SK-N-MC (cell line): ENCODE data around the gene ZNFX1.

Experiments
- DNase-seq: peaks from one replicate; pipeline ENCODE4 v3.0.0-alpha.2; 2011; ENCODE audit warnings: low read depth, low spot score
- H3K27ac ChIP-seq: fragments of 200-600 bp; sonication (generic); 2 replicates; pipeline ENCODE4 v1.5.1; 2016; ENCODE audit warnings: mixed run types
- H3K36me3 ChIP-seq: fragments of 200-600 bp; sonication (generic); 2 replicates; pipeline ENCODE4 v1.6.1; 2017; ENCODE audit warnings: antibody characterized with exemption, low read length, mixed read lengths; ENCODE audit not compliant: insufficient read depth
- H3K4me3 ChIP-seq: fragments of 200-600 bp; sonication (generic); 2 replicates; pipeline ENCODE4 v1.5.1; 2016
- H3K9ac ChIP-seq: fragments of 200-600 bp; sonication (generic); 2 replicates; pipeline ENCODE4 v1.8.0; 2017; ENCODE audit warnings: mixed run types, mixed read lengths; ENCODE audit not compliant: insufficient read length
- H3K9me3 ChIP-seq: fragments of 200-600 bp; sonication (generic); 2 replicates; pipeline ENCODE4 v1.6.1; 2017; ENCODE audit warnings: low read depth, mild to moderate bottlenecking, antibody characterized with exemption, low read length, moderate library complexity, mixed read lengths
- EZH2 ChIP-seq: fragments of 200-600 bp; sonication (generic); IDR thresholded peaks from one replicate; pipeline ENCODE4 v1.6.1; 2017; ENCODE audit warnings: antibody characterized with exemption
- FOXP2 ChIP-seq: optimal IDR thresholded peaks from 2 replicates; pipeline ENCODE3; 2011; ENCODE audit warnings: mild to moderate bottlenecking, moderate library complexity; ENCODE audit not compliant: insufficient read depth; ENCODE audit errors: extremely low read length, control extremely low read depth
- POLR2AphosphoS5 ChIP-seq: IDR thresholded peaks from 2 replicates; pipeline ENCODE4 v1.6.1; 2012; ENCODE audit warnings: mild to moderate bottlenecking, low read depth, low read length, borderline replicate concordance

ZNFX1 gene

DNA sequence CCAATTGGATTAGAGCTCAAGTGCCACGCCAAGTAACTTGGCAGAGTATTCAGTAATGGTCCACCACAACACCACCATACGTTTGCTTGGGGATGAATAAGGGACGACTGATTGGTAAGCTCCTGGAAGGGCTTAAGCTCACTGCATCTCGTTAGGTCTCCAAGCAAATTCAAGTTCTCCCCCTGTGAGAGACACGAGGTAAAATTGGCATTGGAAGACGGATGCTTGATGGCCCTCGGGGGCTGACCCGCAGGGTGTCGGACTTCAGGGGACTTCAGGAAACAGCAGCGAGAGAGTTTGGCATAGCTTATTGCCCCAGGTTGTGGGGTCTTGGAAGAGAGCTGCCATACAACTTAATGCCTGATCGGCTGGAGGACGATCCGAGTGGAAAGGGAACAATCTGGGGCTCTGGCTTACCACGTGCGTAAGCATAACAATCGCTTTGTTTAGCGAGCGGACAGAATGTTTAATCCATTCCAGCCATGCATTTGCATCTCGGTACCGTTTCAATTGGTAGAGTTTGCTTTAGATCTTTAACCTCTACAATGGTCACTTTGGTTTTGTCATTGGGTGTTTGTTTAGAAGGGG lies 4.8 kb upstream of the ZNFX1 start:
- TF ChIP-seq EZH2 = no peak
- TF ChIP-seq POLR2AphosphoS5 = peak; percentile 51; the same call in 1 of the 2 replicates
- no peak for TF ChIP-seq FOXP2
- peak overlapping the region; percentile 100 for H3K9ac ChIP-seq
- peak overlapping the region; percentile 100 for H3K4me3 ChIP-seq
- H3K9me3 ChIP-seq = no peaks in the 10 kb centered on the region
- H3K36me3 ChIP-seq = peaks cover 92% of the 10 kb centered on the region
- H3K27ac ChIP-seq = peak overlapping the region; percentile 96
- no peak for DNase-seq

- H3K4me3 ChIP-seq = peak overlapping the region; percentile 100
These were observed 4.1 kb upstream of the ZNFX1 start for GRCh38 chr20:49281913-49282467.

DNA sequence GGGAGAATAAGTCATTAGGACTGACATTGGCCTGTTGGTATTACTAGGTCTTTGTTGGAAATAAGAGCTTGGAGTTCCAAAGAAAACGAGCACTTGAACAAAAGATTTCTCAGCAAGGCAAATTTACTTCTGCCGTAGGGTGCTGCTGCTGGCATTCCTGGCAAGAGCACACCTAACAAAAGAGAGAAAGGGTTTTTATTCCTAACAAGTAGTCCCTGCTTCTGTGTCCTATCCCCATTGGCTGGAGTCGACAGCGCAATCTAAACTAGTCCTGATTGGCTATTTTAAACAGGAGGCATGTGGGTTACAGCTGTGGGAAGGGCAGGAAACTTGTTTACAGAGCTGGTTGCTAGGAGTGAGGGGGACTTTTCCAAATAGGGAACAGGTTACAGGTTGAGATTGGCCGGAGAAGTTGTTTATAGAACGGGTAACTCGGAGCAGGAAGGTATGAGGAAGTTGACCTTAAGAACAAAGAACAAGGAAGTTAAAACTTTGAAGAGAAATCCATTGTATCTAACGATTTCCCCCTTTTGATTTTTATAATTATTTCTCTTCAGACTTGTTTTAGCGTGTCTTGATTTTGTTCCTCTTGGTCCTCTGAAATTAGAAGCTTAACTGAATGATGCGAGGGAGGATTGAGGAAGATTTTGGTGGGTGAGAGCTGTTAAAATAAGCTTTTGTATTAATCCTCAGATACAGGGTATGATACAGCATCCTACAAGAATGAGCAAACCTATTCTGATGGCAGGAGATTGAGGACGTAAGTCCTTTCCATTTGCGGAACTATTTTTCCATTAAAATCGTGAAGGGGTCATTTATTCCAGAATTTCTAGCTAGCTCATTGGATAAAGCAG lies 3.4 kb upstream of the ZNFX1 start:
- Histone ChIP-seq H3K4me3 (peak overlapping the region; percentile 100), H3K9ac (peak overlapping the region; percentile 100)
- no peak for DNase-seq

More at GRCh38 chr20:49281913-49282467, 4.1 kb upstream of the ZNFX1 start:
- H3K9me3 ChIP-seq = no peaks in the 10 kb centered on the region
- no peak for DNase-seq
- peak overlapping the region; percentile 96 for H3K27ac ChIP-seq
- peak overlapping the region; percentile 100 for H3K9ac ChIP-seq
- peaks cover 85% of the 10 kb centered on the region for H3K36me3 ChIP-seq
- no peak; the same call in 1 of the 2 replicates for TF ChIP-seq POLR2AphosphoS5
- no peak for TF ChIP-seq FOXP2
- TF ChIP-seq EZH2 = no peak

GRCh38 chr20:49280463-49281058 lies 2.7 kb upstream of the ZNFX1 start:
- peaks cover 83% of the 10 kb centered on the region for H3K36me3 ChIP-seq
- DNase-seq = no peak
- peak overlapping the region; percentile 96 for H3K27ac ChIP-seq
- 0 out of 2 replicates have a peak, but pooled peaks have one; percentile 50 for TF ChIP-seq POLR2AphosphoS5
- no peak for TF ChIP-seq EZH2
- no peak for TF ChIP-seq FOXP2
- H3K9ac ChIP-seq = peak overlapping the region; percentile 100
- H3K4me3 ChIP-seq = peak overlapping the region; percentile 100
- no peaks in the 10 kb centered on the region for H3K9me3 ChIP-seq

More for the DNA sequence above, 3.4 kb upstream of the ZNFX1 start:
- no peaks in the 10 kb centered on the region for H3K9me3 ChIP-seq
- peak overlapping the region; percentile 96 for H3K27ac ChIP-seq
- peaks cover 83% of the 10 kb centered on the region for H3K36me3 ChIP-seq
- TF ChIP-seq POLR2AphosphoS5 (no peak; the same call in 1 of the 2 replicates), EZH2 (no peak), FOXP2 (no peak)

DNA sequence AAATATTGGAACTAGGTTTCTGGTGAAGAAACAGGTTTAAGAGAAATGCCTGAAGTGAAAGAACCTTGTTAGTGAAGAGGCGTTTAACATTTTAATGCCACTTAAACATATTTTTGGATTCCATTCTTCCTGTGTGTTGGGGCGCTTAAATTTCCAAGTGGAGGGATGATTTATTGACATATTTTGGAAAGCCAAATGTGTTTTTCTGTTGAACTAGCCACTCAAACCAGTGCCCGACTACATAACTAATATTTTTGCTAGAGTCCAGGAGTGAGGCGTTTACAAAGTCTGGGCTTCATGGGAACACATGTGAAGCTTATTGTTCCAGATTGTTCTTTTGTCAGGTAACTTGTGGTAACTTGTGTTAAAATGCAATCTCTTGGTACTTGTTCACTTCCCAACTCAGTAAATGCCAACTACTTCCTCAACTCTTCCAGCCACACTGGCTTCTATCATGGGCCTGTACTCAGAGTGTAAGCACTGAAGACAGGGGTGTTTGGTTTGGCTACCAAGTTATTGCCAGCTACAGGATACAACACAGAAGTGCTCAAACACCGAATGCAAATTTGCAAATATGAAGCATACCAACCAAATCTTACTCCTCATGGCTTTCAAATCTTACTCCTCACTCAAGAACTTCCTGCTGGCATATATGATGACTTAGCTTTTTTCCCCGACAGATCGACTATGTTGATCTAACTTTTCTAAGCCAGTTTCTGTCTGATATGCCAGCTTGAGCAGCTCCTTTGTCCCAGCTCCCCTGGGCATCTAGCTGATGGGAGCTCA lies 2.0 kb upstream of the ZNFX1 start:
- H3K36me3 ChIP-seq = peaks cover 82% of the 10 kb centered on the region
- H3K4me3 ChIP-seq = peak overlapping the region; percentile 100
- peak overlapping the region; percentile 96 for H3K27ac ChIP-seq
- TF ChIP-seq POLR2AphosphoS5 = peak; percentile 52; the same call in 1 of the 2 replicates
- TF ChIP-seq FOXP2 = no peak
- H3K9ac ChIP-seq = peak overlapping the region; percentile 100
- DNase-seq = no peak
- no peaks in the 10 kb centered on the region for H3K9me3 ChIP-seq

GRCh38 chr20:49278818-49279676 lies 1.2 kb upstream of the ZNFX1 start:
- TF ChIP-seq EZH2 (no peak), FOXP2 (no peak), POLR2AphosphoS5 (no peak)
- Histone ChIP-seq H3K36me3 (peaks cover 74% of the 10 kb centered on the region), H3K4me3 (peak overlapping the region; percentile 100), H3K27ac (peak overlapping the region; percentile 96), H3K9me3 (no peaks in the 10 kb centered on the region), H3K9ac (peak overlapping the region; percentile 100)
- DNase-seq = no peak

DNA sequence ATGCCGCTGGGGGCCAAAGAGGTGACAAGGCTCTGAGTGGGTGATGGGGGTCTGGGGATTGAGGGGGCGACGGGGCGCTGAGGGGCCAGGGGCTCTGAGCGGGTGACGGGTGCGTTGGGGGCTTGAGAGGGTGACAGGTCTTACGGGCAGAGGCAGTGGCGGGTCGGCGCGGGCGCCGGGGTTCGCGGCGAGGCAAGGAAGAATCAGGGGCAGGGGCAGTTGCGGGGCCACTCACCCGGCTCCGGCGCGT lies 146 bp downstream of the ZNFX1 start:
- Histone ChIP-seq H3K9ac (peak overlapping the region; percentile 100), H3K27ac (peak overlapping the region; percentile 94)
- no peak for TF ChIP-seq FOXP2
- TF ChIP-seq EZH2 = no peak
- TF ChIP-seq POLR2AphosphoS5 = no peak

More for the DNA sequence above, 146 bp downstream of the ZNFX1 start:
- no peaks in the 10 kb centered on the region for H3K9me3 ChIP-seq
- H3K36me3 ChIP-seq = peaks cover 72% of the 10 kb centered on the region
- no peak for DNase-seq
- peak overlapping the region; percentile 100 for H3K4me3 ChIP-seq
